NT2/D1 (cell line): Measurements from ENCODE around the gene GMEB2.

ENCODE experiments used
- SUZ12 ChIP-seq: IDR thresholded peaks from 2 replicates; pipeline ENCODE4 v1.6.1; 2011; ENCODE audit not compliant: insufficient read length, insufficient read depth; ENCODE audit errors: extremely low read depth
- YY1 ChIP-seq: IDR thresholded peaks from 2 replicates; pipeline ENCODE4 v1.6.1; 2011; ENCODE audit not compliant: insufficient read length, insufficient read depth
- ZNF274 ChIP-seq: IDR thresholded peaks from 2 replicates; pipeline ENCODE4 v1.6.1; 2011; ENCODE audit warnings: mild to moderate bottlenecking, low read depth, low read length

- TF ChIP-seq YY1 (no peak), ZNF274 (no peak), SUZ12 (no peak)
Measured at GRCh38 chr20:63539092-63539430, 87.8 kb downstream of the GMEB2 start.
